ENCODE data around the gene PRCC.

The PRCC gene

DNA sequence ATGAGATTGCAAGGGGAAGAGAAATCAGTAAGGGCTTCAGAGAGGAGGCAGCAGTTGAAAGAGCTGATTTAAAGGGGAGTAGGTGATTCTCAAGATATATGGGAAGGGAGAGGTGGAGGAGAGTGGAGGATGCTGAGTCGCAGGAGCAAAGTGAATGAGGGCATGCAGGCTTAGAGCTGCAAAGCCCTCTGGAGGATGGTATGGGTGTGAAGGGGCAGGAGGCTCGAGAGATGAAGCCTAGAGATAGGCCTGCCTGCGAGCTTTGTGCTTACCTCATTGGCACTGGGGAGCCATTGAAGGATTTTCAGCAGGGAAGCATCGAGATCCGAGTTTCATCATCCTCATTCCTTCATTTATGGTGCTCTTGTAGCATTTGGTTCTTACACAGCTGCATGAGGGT lies 65.1 kb downstream of the PRCC start:
- no peak for TF ChIP-seq CTCF (IDR thresholded peaks at IDR 0.05; ENCODE audit: borderline replicate concordance, insufficient read depth, low read depth, low read length)
- H3K4me3 ChIP-seq (ENCODE audit: low read depth, low read length) = no peak overlapping the region

- TF ChIP-seq CTCF (IDR thresholded peaks at IDR 0.05; ENCODE audit: borderline replicate concordance, insufficient read depth, low read depth, low read length) = no peak
- H3K4me3 ChIP-seq (ENCODE audit: low read depth, low read length) = no peak overlapping the region
Measured at GRCh38 chr1:156833603-156834002, 66.3 kb downstream of the PRCC start.

- no peak for TF ChIP-seq CTCF (IDR thresholded peaks at IDR 0.05; ENCODE audit: borderline replicate concordance, insufficient read depth, low read depth, low read length)
- H3K4me3 ChIP-seq (ENCODE audit: low read depth, low read length) = no peak overlapping the region
Measured at GRCh38 chr1:156834322-156834721, 67.0 kb downstream of the PRCC start.

DNA sequence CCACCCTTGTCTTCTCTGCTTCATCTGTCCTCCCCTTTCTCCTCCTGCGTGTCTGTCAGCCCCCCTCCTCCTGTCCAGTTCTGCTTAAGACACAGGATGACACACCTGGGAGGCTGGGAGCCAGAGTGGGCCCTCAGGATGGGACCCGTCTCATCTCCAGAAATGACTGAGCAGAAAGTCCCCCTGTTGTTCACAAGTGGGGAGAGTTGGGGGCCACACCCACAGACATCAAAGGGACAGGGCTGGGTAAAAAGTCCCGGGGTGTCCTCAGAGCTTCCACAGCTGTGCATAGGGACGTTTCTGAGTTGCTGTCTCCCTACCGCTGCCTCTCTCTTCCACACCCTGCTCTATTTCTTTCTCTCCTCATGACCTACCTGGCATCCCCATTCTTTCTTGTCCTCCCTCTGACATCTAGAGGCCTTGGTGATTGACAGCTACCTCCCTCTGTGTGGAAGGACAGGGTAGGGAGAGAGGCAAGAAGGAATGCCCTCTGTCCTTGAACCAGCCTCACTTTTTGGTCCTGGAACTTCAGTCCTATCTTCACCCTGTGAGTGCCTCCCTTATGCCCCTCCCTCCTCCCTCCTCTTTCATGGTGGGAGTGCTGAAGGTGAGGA lies 68.8 kb downstream of the PRCC start:
- H3K4me3 ChIP-seq (ENCODE audit: low read depth, low read length) = no peak overlapping the region
- TF ChIP-seq CTCF (IDR thresholded peaks at IDR 0.05; ENCODE audit: borderline replicate concordance, insufficient read depth, low read depth, low read length) = no peak

DNA sequence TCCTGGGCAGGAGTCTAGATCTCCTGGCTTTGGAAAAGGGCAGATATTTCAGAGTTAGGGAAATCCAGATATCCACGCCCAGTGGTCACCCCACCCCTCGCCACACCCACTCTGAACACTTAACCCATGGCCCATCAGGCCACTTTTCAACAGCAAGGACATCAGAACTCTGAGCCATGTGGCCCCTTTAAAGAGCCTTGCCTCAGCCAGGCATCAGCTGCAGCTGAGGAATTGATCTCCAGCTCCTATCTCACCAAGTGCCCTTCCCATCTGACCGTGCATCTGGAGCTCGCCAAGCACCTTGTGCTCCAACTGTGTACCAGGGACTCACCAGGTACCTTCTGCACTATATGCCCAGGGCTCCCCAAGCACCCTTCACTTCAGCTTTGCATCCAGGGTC lies 69.6 kb downstream of the PRCC start:
- no peak for TF ChIP-seq CTCF (IDR thresholded peaks at IDR 0.05; ENCODE audit: borderline replicate concordance, insufficient read depth, low read depth, low read length)
- no peak overlapping the region for H3K4me3 ChIP-seq (ENCODE audit: low read depth, low read length)

DNA sequence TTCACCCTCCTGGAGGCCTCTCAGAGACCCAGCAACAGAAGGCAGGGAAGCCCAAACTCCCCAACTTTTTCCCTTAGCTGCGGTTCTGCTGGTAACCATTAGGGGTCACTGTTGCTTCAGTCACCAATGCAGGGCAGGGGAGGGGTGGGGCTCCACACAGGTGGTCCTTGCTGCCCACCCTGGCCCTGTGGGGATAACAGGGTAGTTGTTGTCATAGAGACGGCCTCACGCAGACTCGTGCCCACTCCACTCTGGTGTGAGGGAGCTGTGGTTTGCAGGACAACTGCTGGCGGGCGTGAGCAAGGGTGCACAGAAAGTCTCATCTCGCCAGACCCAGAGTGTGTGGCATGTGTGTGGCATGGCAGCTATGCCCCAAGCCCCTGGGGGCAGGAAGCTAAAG lies 71.6 kb downstream of the PRCC start:
- no peak overlapping the region for H3K4me3 ChIP-seq (ENCODE audit: low read depth, low read length)
- TF ChIP-seq CTCF (IDR thresholded peaks at IDR 0.05; ENCODE audit: borderline replicate concordance, insufficient read depth, low read depth, low read length) = peak; percentile 91

DNA sequence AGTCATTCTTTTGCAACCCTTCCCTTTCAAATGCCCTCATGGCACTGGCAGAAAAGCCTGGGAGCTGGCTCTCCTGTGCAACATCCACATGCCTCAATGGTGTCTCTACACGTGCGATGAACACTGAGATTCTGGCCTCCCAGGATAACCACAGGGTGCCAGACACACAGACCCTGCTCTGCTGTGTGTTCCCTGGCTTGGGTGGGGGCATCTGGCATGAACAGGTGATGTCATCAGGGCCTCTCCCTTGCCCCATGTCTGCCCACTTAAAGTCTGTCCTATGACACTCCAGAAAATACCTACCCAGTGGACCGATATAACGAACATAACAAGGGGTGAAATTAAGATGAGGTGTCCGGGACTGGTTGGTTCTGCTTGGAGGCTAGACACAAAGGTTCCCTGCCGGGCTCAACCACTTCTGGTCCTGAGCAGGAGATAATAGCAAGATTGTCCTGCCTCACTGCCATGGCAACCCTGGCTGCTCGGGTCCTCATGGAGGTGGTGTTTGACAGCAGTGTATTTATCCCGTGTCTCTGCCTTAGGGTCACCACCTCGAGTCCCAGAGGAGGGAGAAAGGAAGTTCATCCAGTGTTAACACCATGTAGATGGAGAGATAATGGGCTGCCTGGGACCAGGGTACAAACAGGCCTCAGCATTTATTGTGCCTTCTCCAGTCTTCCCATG lies 72.2 kb downstream of the PRCC start:
- TF ChIP-seq CTCF (IDR thresholded peaks at IDR 0.05; ENCODE audit: borderline replicate concordance, insufficient read depth, low read depth, low read length) = no peak
- H3K4me3 ChIP-seq (ENCODE audit: low read depth, low read length) = no peak overlapping the region
